HG03520 (cell line): Measurements from ENCODE around the gene AAGAB.
A peak's percentile ranks its signal among the peaks of the same experiment; 100 is the strongest.
"Not testable (repeated sequence)": the region's sequence is repeated elsewhere in the genome, so short reads cannot be mapped to it uniquely, and the experiment has no call there.

Source experiments
- ATAC-seq: cut with Tn5 transposase; IDR thresholded peaks from one replicate; pipeline ENCODE4 v1.9.1; 2021; ENCODE audit warnings: mild to moderate bottlenecking, moderate library complexity; ENCODE audit not compliant: unreplicated experiment

Gene AAGAB

GRCh38 chr15:67254238-67255175, at the start of gene AAGAB, which contains the start of gene IQCH:
AAGAB (minus strand) TSS chr15:67254661; CDS start chr15:67254631, 30 bp downstream.
IQCH (plus strand) TSS chr15:67254786; CDS start chr15:67254897, 111 bp downstream.
- ATAC-seq = peak; percentile 92

- ATAC-seq = no peak
Measured at GRCh38 chr15:67303490-67304363, 49.3 kb upstream of the AAGAB start.

GRCh38 chr15:67300266-67301025, 46.0 kb upstream of the AAGAB start:
- ATAC-seq = no peak

- no peak for ATAC-seq
Measured at GRCh38 chr15:67296684-67297083, 42.2 kb upstream of the AAGAB start.

GRCh38 chr15:67296188-67296587, 41.7 kb upstream of the AAGAB start:
- ATAC-seq = no peak

- no peak for ATAC-seq
Measured at GRCh38 chr15:67290319-67290718, 35.9 kb upstream of the AAGAB start.

GRCh38 chr15:67286400-67286799, 31.9 kb upstream of the AAGAB start:
- ATAC-seq = not testable (repeated sequence)

- ATAC-seq = not testable (repeated sequence)
Measured at GRCh38 chr15:67285625-67286024, 31.2 kb upstream of the AAGAB start.

- ATAC-seq = no peak
Measured at GRCh38 chr15:67281714-67282113, 27.3 kb upstream of the AAGAB start.

- ATAC-seq = no peak
Measured at GRCh38 chr15:67280217-67280616, 25.8 kb upstream of the AAGAB start.

GRCh38 chr15:67276666-67277065, 22.2 kb upstream of the AAGAB start:
- ATAC-seq = no peak

- no peak for ATAC-seq
Measured at GRCh38 chr15:67274236-67274635, 19.8 kb upstream of the AAGAB start.

- no peak for ATAC-seq
Measured at GRCh38 chr15:67267951-67268941, 13.8 kb upstream of the AAGAB start.

GRCh38 chr15:67267440-67267839, 13.0 kb upstream of the AAGAB start:
- no peak for ATAC-seq

- ATAC-seq = no peak
Measured at GRCh38 chr15:67266870-67267269, 12.4 kb upstream of the AAGAB start.

- no peak for ATAC-seq
Measured at GRCh38 chr15:67259806-67260205, 5.3 kb upstream of the AAGAB start.

- no peak for ATAC-seq
Measured at GRCh38 chr15:67259379-67259778, 4.9 kb upstream of the AAGAB start.

- ATAC-seq = not testable (repeated sequence)
Measured at GRCh38 chr15:67258412-67258811, 4.0 kb upstream of the AAGAB start.

GRCh38 chr15:67256051-67256450, 1.6 kb upstream of the AAGAB start:
- no peak for ATAC-seq
